Smooth muscle cell (in vitro differentiated cells): ENCODE measurements around the gene PAIP1. TPM values are rescaled to one million over a fixed set of nuclear protein-coding genes. Genes with fewer than 3 reads are reported as not detected.

Experiments
- DNase-seq: peaks from one replicate; lab custom pipeline; 2025; ENCODE audit not compliant: unreplicated experiment; lab: John Stamatoyannopoulos, UW
- H2AFZ ChIP-seq: fragments of 200-600 bp; sonication (generic); 2 replicates; pipeline ENCODE4 v1.6.0; 2016; ENCODE audit warnings: antibody characterized with exemption, low read depth, mild to moderate bottlenecking
- H3F3A ChIP-seq: fragments of 200-600 bp; sonication (generic); 2 replicates; pipeline ENCODE4 v1.6.0; 2017; ENCODE audit warnings: antibody characterized with exemption, low read depth
- H3K27ac ChIP-seq: fragments of 200-600 bp; sonication (generic); 2 replicates; pipeline ENCODE4 v1.5.1; 2016; ENCODE audit warnings: low read depth, mild to moderate bottlenecking
- H3K27me3 ChIP-seq: fragments of 200-600 bp; sonication (generic); 2 replicates; pipeline ENCODE4 v1.6.1; 2016; ENCODE audit warnings: low read depth, mild to moderate bottlenecking
- H3K36me3 ChIP-seq: fragments of 200-600 bp; sonication (generic); 2 replicates; pipeline ENCODE4 v1.5.1; 2016; ENCODE audit warnings: low read depth
- H3K4me1 ChIP-seq: fragments of 200-600 bp; sonication (generic); 2 replicates; pipeline ENCODE4 v1.5.1; 2016; ENCODE audit warnings: low read depth
- H3K4me2 ChIP-seq: fragments of 200-600 bp; sonication (generic); 2 replicates; pipeline ENCODE4 v1.6.0; 2016; ENCODE audit warnings: mild to moderate bottlenecking
- H3K4me3 ChIP-seq: fragments of 200-600 bp; sonication (generic); 2 replicates; pipeline ENCODE4 v1.5.1; 2016; ENCODE audit warnings: mild to moderate bottlenecking
- H3K79me2 ChIP-seq: fragments of 200-600 bp; sonication (generic); 2 replicates; pipeline ENCODE4 v1.6.0; 2016; ENCODE audit warnings: low read depth, mild to moderate bottlenecking
- H3K9ac ChIP-seq: fragments of 200-600 bp; sonication (generic); 2 replicates; pipeline ENCODE4 v1.6.0; 2016; ENCODE audit warnings: low read depth
- H3K9me3 ChIP-seq: fragments of 200-600 bp; sonication (generic); replicated peaks from 2 replicates; pipeline ENCODE4 v1.5.1; 2016; ENCODE audit warnings: low read depth
- H4K20me1 ChIP-seq: fragments of 200-600 bp; sonication (generic); 2 replicates; pipeline ENCODE4 v1.6.0; 2016; ENCODE audit warnings: low read depth
- WGBS: methylation state at CpG from one replicate; pipeline ENCODE4 v1.1.7; 2016; ENCODE audit warnings: low lambda C conversion rate; 5-methylcytosine and 5-hydroxymethylcytosine counted together
- polyA plus RNA-seq: library from polyadenylated mRNA; unstranded; fragments of >200 nt; fragmentation: Nextera tagmentation; extraction: Ambion mirVana; gene quantifications from 2 replicates; pipeline ENCODE4 v1.2.1, GENCODE V29; 2016
- total RNA-seq: library from RNA; depleted of rRNA; stranded (reverse); fragments of >200 nt; gene quantifications from 2 replicates; pipeline ENCODE4 v1.2.3, GENCODE V29; 2014
- TF ChIP-seq, protein P1 (sequence below): fragments of 200-600 bp; sonication (generic); IDR thresholded peaks from 2 replicates; pipeline ENCODE4 v1.5.1; 2017; ENCODE audit warnings: borderline replicate concordance, mild to moderate bottlenecking, antibody characterized with exemption; ENCODE audit not compliant: insufficient read depth, poor library complexity, severe bottlenecking

The PAIP1 gene
- total and polyA plus RNA-seq, 2 experiments from 2014 or later: 135 to 137 TPM

DNA sequence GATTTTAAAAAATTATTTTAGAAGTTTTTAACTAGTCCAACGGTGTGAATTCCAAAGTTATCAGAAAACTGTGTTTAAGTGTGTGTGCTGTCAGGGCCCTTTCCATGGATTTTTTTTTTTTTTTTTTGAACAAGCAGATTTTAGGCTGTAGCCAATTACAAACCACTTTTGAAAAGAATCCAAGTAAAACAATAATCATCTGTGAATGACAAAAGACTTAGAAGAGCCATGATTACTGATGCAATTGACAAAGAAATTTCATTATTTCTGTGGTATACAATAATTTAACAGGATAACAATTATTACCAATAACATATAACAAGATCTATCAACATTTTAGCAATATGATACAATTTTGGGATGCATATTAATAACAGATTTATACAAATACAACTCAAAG is 16.2 kb upstream of the PAIP1 start:
- Histone ChIP-seq H3K9me3 (no peaks in the 10 kb centered on the region), H4K20me1 (no peaks in the 10 kb centered on the region), H3K4me3 (no peak overlapping the region), H3K36me3 (no peaks in the 10 kb centered on the region), H2AFZ (no peak overlapping the region), H3K9ac (no peak overlapping the region), H3K79me2 (no peaks in the 10 kb centered on the region), H3K27ac (no peak overlapping the region), H3K4me2 (no peak overlapping the region), H3K27me3 (no peaks in the 10 kb centered on the region), H3F3A (no peaks in the 10 kb centered on the region), H3K4me1 (no peaks in the 10 kb centered on the region)
- TF ChIP-seq, protein P1, sequence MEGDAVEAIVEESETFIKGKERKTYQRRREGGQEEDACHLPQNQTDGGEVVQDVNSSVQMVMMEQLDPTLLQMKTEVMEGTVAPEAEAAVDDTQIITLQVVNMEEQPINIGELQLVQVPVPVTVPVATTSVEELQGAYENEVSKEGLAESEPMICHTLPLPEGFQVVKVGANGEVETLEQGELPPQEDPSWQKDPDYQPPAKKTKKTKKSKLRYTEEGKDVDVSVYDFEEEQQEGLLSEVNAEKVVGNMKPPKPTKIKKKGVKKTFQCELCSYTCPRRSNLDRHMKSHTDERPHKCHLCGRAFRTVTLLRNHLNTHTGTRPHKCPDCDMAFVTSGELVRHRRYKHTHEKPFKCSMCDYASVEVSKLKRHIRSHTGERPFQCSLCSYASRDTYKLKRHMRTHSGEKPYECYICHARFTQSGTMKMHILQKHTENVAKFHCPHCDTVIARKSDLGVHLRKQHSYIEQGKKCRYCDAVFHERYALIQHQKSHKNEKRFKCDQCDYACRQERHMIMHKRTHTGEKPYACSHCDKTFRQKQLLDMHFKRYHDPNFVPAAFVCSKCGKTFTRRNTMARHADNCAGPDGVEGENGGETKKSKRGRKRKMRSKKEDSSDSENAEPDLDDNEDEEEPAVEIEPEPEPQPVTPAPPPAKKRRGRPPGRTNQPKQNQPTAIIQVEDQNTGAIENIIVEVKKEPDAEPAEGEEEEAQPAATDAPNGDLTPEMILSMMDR: no peak
- 86% methylated on average over 1 of the region's 1 CpG for WGBS
- DNase-seq: no peak

DNA sequence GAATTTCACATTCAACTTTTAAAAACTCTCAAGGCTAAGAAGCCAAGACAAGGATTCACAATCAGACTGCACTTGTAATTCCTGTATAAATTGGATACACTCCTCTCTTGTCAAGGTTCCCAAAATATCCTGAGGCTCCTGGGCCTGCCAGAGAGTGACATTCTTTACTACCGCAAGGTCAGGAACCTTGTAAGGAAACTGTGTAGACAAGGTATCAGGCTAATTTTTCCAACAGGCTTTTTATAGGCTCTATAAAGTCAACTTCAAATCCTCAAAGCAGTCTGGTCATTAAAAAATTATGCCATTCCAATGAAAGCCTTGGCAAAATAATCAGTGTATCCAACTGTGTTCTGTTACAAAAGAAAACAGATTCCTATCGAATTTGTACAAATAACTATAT is 15.5 kb upstream of the PAIP1 start:
- Histone ChIP-seq H3K27me3 (no peaks in the 10 kb centered on the region), H2AFZ (no peak overlapping the region), H3K4me1 (no peaks in the 10 kb centered on the region), H3K27ac (no peak overlapping the region), H3K4me2 (no peak overlapping the region), H3F3A (no peaks in the 10 kb centered on the region), H3K9ac (no peak overlapping the region), H3K36me3 (no peaks in the 10 kb centered on the region), H3K9me3 (no peaks in the 10 kb centered on the region), H4K20me1 (no peaks in the 10 kb centered on the region), H3K4me3 (no peak overlapping the region), H3K79me2 (no peaks in the 10 kb centered on the region)
- TF ChIP-seq, protein P1: no peak
- no peak for DNase-seq
- 74% methylated on average over 2 of the region's 2 CpGs for WGBS

DNA sequence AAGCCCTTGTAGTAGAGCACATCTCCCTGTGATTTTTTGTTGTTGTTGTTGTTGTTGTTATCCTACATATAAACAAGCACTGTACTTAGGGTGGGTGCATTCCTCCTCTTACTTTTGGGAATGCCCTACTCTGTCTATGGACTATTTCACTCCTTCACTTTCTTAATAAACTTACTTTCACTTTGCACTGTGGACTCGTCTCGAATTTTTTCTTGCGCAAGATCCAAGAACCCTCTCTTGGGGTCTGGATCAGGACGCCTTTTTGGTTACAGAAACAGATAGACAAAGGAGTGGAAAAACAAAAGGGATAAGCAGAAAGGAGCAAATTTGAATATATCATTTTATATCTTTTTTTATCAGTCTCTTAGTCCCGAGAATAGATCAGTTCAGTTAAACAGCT is 14.4 kb upstream of the PAIP1 start:
- Histone ChIP-seq H3K27ac (no peak overlapping the region), H3K9me3 (no peaks in the 10 kb centered on the region), H3K27me3 (no peaks in the 10 kb centered on the region), H4K20me1 (no peaks in the 10 kb centered on the region), H3K4me1 (no peaks in the 10 kb centered on the region), H3K79me2 (no peaks in the 10 kb centered on the region), H2AFZ (no peak overlapping the region), H3K4me3 (no peak overlapping the region), H3F3A (no peaks in the 10 kb centered on the region), H3K9ac (no peak overlapping the region), H3K36me3 (no peaks in the 10 kb centered on the region), H3K4me2 (no peak overlapping the region)
- TF ChIP-seq, protein P1: no peak
- 95% methylated on average over 5 of the region's 5 CpGs for WGBS
- no peak for DNase-seq

DNA sequence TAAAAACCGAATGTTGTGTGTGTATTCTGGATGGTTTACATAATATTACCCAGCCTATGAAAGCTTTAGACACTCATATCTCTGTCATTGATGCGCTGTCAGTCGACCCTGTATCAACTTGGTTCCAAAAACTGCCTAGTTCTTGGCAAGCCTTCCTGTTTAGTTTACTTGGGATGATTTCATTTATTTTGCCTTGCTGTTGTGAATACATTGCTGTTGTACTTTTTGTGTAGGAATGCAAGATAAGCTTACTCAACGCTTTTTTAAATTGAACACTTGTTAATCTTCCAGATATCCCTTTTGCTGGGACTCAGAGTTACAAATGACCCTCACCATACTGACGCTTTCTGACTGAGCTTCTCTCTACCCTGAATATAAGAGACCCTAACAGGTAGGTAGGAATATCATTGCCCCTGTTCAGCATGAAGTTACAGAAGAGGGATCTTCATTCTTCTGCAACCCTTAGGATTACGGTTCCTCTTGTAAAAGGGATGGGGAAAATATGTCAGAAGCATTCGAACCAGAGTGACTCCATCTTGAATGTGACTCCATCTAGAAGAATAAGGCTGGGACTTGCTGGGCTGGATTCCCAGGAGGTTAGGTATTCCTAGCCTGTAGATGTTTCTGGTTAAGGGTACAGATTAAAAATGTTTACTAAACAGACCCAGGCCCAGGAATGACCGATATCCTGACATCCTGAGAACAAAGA is 13.7 kb upstream of the PAIP1 start:
- Histone ChIP-seq H3K4me3 (no peak overlapping the region), H3K9ac (no peak overlapping the region), H3K27ac (no peak overlapping the region), H3K4me2 (no peak overlapping the region), H3K36me3 (no peaks in the 10 kb centered on the region), H4K20me1 (no peaks in the 10 kb centered on the region), H3K9me3 (no peaks in the 10 kb centered on the region), H3F3A (no peaks in the 10 kb centered on the region), H3K79me2 (no peaks in the 10 kb centered on the region), H2AFZ (no peak overlapping the region), H3K27me3 (no peaks in the 10 kb centered on the region), H3K4me1 (no peaks in the 10 kb centered on the region)
- 94% methylated on average over 8 of the region's 8 CpGs for WGBS
- no peak for DNase-seq
- TF ChIP-seq, protein P1: no peak
